ENCODE measurements around the gene SERPINA3.
"Not testable (repeated sequence)": the region's sequence is repeated elsewhere in the genome, so short reads cannot be mapped to it uniquely, and the experiment has no call there.

Gene SERPINA3

DNA sequence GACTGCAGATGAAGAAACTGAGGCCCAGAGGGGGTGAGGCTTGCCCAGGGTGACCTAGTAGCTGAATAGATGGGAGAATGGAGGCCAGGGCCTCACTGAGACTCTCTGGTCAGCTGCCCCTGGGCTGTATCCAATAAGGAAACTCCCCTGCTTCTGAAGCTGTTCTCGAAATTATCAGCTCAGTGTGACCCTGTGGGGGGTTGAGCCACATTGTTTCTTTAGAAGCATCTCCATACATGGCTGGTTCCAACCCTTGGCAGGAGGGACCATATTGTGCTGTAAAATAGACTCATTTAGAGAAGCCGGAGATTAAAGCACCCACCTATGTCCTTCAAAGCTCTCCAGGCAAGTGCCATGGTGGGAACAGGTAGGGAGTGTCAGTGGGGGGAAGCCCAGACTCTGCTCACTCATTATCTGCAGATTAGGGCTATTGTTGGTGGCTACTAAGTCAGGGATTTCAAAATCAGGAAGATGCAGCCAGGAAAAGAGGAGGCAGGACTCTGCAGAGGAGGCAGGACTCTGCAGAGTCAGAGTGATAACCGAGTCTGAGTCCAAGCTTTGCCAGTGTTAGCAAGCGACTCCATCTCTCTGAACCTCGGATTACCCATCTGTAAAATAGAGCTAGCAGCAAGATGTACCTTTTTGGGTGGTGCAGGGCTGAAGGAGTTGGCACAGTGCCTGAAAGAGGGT is 27.5 kb upstream of the SERPINA3 start:
- no peak for DNase-seq (ENCODE audit: low read depth in 3 of 3)

GRCh38 chr14:94586635-94587034 is 25.6 kb upstream of the SERPINA3 start:
- no peak for DNase-seq (ENCODE audit: low read depth in 3 of 3)

DNA sequence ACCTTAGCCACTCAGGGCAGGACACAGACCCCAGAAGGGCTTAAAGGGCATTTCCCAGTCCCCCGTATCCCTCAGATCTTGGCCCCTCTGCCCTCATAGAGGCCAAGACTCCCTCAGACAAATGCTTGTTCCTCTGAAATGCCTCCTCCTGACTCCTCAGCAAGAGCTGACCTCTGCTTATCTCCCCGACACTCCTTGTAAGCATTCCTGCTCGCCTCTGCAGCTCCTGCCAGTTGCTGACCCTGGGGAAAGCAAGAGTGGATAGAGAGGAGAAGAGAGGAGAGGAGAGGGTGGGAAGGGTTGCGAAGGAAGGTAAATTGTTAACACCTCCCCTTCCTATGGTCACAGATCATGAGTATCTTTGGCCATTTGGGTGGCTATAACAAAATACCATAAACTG is 23.9 kb upstream of the SERPINA3 start:
- no peak for DNase-seq (ENCODE audit: low read depth in 3 of 3)

DNA sequence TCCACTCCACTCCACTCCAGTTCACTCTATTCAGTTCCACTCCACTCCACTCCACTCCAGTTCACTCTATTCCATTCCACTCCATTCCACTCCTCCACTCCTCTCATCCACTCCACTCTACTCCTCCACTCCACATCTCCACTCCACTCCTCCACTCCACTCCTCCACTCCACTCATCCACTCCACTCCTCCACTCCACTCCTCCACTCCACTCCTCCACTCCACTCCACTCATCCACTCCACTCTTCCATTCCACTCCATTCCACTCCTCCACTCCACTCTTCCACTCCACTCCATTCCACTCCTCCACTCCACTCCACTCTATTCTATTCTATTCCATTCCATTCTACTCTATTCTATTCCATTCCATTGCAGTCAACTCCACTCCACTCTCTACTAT is 21.1 kb upstream of the SERPINA3 start:
- DNase-seq (ENCODE audit: low read depth in 3 of 3), result no peak

GRCh38 chr14:94591871-94592270 is 20.3 kb upstream of the SERPINA3 start:
- DNase-seq (ENCODE audit: low read depth in 3 of 3), result no peak

- no peak for DNase-seq (ENCODE audit: low read depth in 3 of 3)
These were observed 19.7 kb upstream of the SERPINA3 start for GRCh38 chr14:94592457-94592856.

DNA sequence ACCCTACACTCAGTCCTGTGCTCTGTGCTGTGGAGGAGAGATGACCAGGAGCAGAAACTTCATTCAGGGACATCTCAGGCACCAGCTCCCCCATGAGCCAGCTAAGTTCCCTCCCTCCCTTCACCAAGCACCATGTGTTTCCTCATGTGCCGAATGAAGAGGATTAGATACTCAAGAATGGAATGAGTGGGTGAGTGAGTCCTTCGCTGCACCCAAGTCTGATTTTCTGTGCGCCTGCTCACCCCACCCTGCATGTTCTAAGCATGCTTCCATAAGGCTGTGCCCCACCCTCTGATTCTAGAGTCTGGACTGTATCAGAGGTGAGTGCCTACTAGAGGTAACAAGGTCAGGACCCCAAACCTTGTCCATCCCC is 18.8 kb upstream of the SERPINA3 start:
- no peak for DNase-seq (ENCODE audit: low read depth in 3 of 3)

DNA sequence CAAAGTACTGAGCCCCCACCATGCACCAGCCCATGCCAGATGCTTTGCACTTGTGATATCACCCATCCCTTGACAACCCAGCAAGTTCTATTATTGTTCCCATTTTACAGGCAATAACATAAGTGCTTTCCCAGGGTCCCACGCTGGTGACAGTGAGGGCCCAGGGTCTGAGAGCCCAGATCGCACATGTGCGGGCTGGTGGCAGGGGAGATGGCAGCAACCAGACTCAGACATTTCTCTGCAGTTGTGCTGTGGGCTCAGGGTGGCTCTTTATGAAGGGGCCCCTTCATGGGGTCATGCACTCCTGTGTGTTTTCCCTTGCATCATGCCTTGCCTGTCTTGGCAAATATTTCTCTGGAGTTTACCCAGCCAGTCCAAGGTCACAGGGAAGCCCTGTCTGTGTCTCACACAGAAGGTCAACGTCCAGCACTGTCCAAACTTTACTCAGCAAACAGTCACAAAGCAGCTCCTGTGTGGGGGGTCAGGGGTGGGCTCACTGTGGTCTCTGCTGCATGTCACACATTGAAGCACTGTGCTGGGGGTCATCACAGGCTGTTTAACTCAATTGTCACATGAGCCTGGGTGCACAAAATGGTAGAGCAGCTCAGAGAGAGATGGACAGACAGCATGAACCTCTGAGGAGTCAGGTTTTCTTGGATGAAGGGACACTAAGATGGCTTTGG is 18.3 kb upstream of the SERPINA3 start:
- DNase-seq (ENCODE audit: low read depth in 3 of 3), result no peak

GRCh38 chr14:94594441-94594840 is 17.8 kb upstream of the SERPINA3 start:
- no peak for DNase-seq (ENCODE audit: low read depth in 3 of 3)

GRCh38 chr14:94595912-94596311 is 16.3 kb upstream of the SERPINA3 start:
- DNase-seq (ENCODE audit: low read depth in 3 of 3), result no peak

DNA sequence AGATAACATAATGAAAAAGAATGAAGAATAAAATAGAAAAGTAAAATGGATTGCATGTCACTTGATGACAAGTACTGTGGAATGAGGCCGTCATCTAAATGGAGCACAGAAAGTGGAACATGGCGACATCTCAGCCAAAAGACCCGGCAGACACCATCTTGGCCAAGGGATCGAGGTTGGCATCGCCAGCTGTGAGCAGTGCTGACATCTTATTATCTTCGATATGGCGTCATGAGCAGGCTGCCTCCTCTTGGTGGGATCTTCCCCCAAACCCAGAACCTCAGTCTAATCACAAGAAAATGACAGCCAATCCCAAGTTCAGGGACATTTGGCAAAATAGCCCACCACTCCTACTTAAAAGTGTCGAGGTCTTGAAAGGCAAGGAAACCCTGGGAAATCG is 15.8 kb upstream of the SERPINA3 start:
- DNase-seq (ENCODE audit: low read depth in 3 of 3), result no peak

DNA sequence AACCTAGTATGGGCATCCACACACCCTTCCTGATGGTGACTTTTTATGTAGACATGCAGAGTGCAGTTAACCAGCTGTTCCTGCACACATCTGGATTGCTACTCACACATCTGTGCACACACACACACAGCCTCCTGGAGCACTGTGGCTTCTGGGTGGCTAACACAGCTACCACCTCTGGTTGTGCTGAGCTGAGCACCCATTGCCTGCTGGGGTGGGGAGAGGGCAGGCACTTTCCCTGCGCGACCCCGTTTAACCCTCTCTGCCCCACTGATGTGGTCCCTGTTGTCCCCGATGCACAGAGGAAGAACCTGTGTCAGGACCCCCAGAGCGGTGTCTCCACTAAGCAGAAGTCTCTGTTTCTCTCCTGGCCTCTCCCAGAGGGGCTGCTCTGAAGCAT is 14.4 kb upstream of the SERPINA3 start:
- no peak for DNase-seq (ENCODE audit: low read depth in 3 of 3)

GRCh38 chr14:94598506-94598815 is 13.7 kb upstream of the SERPINA3 start:
- DNase-seq (ENCODE audit: low read depth in 3 of 3), result no peak

GRCh38 chr14:94598816-94599655 is 13.2 kb upstream of the SERPINA3 start:
- no peak for DNase-seq (ENCODE audit: low read depth in 3 of 3)

DNA sequence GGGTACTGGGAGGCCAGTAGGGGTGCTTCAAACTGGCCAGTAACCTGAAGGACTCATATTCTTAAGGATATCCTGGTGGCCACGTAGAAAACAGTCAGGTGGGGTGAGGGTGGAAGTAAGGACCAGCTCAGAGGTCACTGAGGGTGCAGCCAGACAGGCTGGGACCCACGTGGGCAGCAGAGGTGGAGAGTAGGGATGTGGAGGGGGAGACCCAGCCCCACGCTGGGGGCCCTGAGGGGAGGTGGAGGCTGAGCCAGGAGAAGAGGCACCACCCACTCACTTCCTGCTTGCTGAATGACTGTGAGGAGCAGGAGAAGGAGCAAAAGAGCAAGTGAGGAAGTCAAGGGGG is 12.6 kb upstream of the SERPINA3 start:
- DNase-seq (ENCODE audit: low read depth in 3 of 3), result no peak

GRCh38 chr14:94600148-94600545 is 12.0 kb upstream of the SERPINA3 start:
- DNase-seq (ENCODE audit: low read depth in 3 of 3), result no peak

DNA sequence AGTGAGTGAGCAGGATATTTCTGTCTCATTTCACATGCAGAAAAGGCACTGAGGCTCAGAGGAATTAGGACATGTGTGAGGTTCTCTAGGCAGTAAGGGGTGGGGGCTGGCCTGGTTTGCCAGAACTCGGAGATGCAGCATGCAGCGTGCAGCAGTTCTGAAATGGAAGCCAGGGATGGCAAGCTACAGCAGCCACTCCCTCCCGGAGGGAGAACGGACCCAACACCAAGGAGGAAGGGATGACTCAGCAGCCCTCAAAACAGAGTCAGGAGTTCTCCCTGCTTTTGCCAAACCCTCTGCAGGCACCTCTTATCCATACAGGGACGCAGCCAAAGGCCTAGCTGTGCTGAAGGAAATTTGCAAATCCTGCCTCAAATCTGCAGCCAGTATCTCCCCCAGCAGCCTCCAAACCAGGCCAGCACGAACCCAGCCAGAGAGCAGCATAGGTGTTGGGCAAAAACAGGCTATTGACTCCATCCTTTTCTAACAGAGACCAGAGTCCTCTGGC is 10.3 kb upstream of the SERPINA3 start:
- no peak for DNase-seq (ENCODE audit: low read depth in 3 of 3)

GRCh38 chr14:94602722-94603121 is 9.5 kb upstream of the SERPINA3 start:
- no peak for DNase-seq (ENCODE audit: low read depth in 3 of 3)

DNA sequence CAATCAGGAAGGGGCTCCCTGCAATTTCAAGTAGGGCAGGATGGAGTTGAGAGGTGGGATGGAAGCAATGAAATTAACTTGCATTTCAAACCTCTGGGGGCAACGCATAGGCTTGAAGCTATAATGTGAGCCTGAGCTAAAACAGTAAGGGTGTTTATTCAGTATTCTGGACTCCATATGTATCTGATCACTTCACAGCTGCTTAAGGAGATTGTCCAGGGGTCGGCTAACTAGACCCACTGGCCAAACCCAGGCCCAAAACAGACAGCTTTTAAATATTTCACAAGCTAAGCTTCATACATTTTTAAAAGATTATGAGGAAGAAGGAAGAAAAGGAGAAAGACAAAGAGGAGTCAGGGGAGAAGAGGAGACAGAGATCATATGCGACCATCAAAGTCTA is 6.8 kb upstream of the SERPINA3 start:
- DNase-seq (ENCODE audit: low read depth in 3 of 3), result no peak

GRCh38 chr14:94608966-94609365 is 3.2 kb upstream of the SERPINA3 start:
- DNase-seq (ENCODE audit: low read depth in 3 of 3), result not testable (repeated sequence)

GRCh38 chr14:94611179-94611578 is 1.0 kb upstream of the SERPINA3 start:
- no peak for DNase-seq (ENCODE audit: low read depth in 3 of 3)

GRCh38 chr14:94612580-94613554 is 676 bp downstream of the SERPINA3 start:
- DNase-seq (ENCODE audit: low read depth in 3 of 3), result no peak
